Measurements from ENCODE around the gene XRN1.

DNA sequence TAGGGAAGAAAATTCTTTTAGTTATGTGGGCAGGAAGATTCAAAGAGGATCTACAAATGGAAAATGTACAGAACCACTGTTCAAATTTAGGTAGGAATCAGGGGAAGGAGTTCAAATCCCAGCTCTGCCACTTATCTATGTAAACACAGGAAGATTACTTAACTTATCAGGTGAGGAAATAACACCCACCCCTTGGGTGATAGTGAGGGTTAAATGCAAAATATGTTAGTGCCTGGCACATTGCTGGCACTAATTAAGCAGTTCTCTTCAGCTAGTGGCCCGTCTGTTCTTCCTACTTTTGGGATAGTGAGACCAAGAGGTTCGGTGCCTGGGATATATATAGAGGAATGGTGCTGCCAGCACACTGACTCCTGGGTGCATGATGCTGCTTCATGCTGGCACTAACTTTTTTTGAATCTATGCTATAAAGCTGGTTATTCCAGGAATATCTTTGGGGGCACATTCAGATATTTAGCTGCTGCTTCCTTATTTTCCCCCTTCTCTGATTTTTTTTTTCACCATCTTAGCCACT, 83.8 kb downstream of the XRN1 start:
- TF ChIP-seq POLR2A (IDR thresholded peaks at IDR 0.05): no peak
- TF ChIP-seq, protein P1, sequence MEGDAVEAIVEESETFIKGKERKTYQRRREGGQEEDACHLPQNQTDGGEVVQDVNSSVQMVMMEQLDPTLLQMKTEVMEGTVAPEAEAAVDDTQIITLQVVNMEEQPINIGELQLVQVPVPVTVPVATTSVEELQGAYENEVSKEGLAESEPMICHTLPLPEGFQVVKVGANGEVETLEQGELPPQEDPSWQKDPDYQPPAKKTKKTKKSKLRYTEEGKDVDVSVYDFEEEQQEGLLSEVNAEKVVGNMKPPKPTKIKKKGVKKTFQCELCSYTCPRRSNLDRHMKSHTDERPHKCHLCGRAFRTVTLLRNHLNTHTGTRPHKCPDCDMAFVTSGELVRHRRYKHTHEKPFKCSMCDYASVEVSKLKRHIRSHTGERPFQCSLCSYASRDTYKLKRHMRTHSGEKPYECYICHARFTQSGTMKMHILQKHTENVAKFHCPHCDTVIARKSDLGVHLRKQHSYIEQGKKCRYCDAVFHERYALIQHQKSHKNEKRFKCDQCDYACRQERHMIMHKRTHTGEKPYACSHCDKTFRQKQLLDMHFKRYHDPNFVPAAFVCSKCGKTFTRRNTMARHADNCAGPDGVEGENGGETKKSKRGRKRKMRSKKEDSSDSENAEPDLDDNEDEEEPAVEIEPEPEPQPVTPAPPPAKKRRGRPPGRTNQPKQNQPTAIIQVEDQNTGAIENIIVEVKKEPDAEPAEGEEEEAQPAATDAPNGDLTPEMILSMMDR (IDR thresholded peaks at IDR 0.05): no peak

Data from prostate gland (tissue), 2 donors.